Stimulated activated CD8-positive, alpha-beta memory T cell treated with anti-CD3 and anti-CD28 coated beads, Interleukin-7, amount 100 ng/mL, for 4 hours (primary cell): Measurements from ENCODE around the gene PTPRN2.
"Not testable (repeated sequence)": the region's sequence is repeated elsewhere in the genome, so short reads cannot be mapped to it uniquely, and the experiment has no call there.

ENCODE experiments used
- DNase-seq, 2 donors: peaks; one replicate each; pipeline ENCODE4 v3.0.0-alpha.2; 2020; ENCODE audit warnings: low read depth in 2 of 2

PTPRN2 gene

GRCh38 chr7:157500171-157500960 lies 1087.3 kb downstream of the PTPRN2 start:
- DNase-seq = no peak

GRCh38 chr7:157499835-157500153 lies 1087.8 kb downstream of the PTPRN2 start:
- DNase-seq = no peak

GRCh38 chr7:157499121-157499834 lies 1088.3 kb downstream of the PTPRN2 start:
- DNase-seq = no peak

GRCh38 chr7:157498657-157499056 lies 1089.0 kb downstream of the PTPRN2 start:
- no peak for DNase-seq

GRCh38 chr7:157497744-157498651 lies 1089.6 kb downstream of the PTPRN2 start:
- DNase-seq = no peak

- no peak for DNase-seq
These were observed 1090.3 kb downstream of the PTPRN2 start for GRCh38 chr7:157497367-157497743.

- no peak for DNase-seq
These were observed 1091.0 kb downstream of the PTPRN2 start for GRCh38 chr7:157496416-157497275.

GRCh38 chr7:157495594-157495993 lies 1092.0 kb downstream of the PTPRN2 start:
- DNase-seq = no peak

- DNase-seq = no peak
These were observed 1092.5 kb downstream of the PTPRN2 start for GRCh38 chr7:157495177-157495553.

- no peak for DNase-seq
These were observed 1093.0 kb downstream of the PTPRN2 start for GRCh38 chr7:157494506-157495176.

GRCh38 chr7:157493776-157494175 lies 1093.8 kb downstream of the PTPRN2 start:
- DNase-seq = no peak

- DNase-seq = no peak
These were observed 1094.6 kb downstream of the PTPRN2 start for GRCh38 chr7:157493017-157493416.

GRCh38 chr7:157490465-157490912 lies 1097.1 kb downstream of the PTPRN2 start:
- DNase-seq = peak; percentile 10 to 42

GRCh38 chr7:157489870-157490269 lies 1097.8 kb downstream of the PTPRN2 start:
- not testable (repeated sequence) for DNase-seq
